Tibial nerve (tissue), 4 donors: ENCODE results near the gene ZNF628. TPM values are rescaled to one million over a fixed set of nuclear protein-coding genes. Genes with fewer than 3 reads are reported as not detected.
A peak's percentile ranks its signal among the peaks of the same experiment; 100 is the strongest.

Experiments used
- DNase-seq, 2 donors: peaks; one replicate each; pipeline ENCODE4 v3.0.0-alpha.2; 2019; ENCODE audit warnings: low spot score in 2 of 2
- H3K27ac ChIP-seq, 4 donors: fragments of 200-600 bp; sonication (generic) in 3 of 4; one replicate each; pipeline ENCODE4 v1.5.1; 2017 to 2019; ENCODE audit warnings: mild to moderate bottlenecking in 1 of 4
- H3K27me3 ChIP-seq, 2 donors: fragments of 200-600 bp; sonication (generic) in 1 of 2; one replicate each; pipeline versions ENCODE4 v1.5.1 to v1.6.0; 2017 to 2019
- H3K36me3 ChIP-seq, 3 donors: fragments of 200-600 bp; sonication (generic); one replicate each; pipeline ENCODE4 v1.5.1; 2018 to 2019
- H3K4me1 ChIP-seq, 4 donors: fragments of 200-600 bp; sonication (generic) in 3 of 4; one replicate each; pipeline ENCODE4 v1.5.1; 2017 to 2019
- H3K4me3 ChIP-seq, 4 donors: fragments of 200-600 bp; sonication (generic) in 3 of 4; one replicate each; pipeline ENCODE4 v1.5.1; 2017 to 2019; ENCODE audit warnings: mild to moderate bottlenecking in 1 of 4, moderate library complexity in 1 of 4
- H3K9me3 ChIP-seq, 4 donors: fragments of 200-600 bp; sonication (generic) in 3 of 4; one replicate each; pipeline ENCODE4 v1.5.1; 2017 to 2019
- CTCF ChIP-seq, 5 experiments: fragments of 200-600 bp in 3 of 5; fragments of 450-650 bp in 2 of 5; sonication (generic) in 3 of 5; IDR thresholded peaks; one replicate each; pipeline ENCODE4 v1.5.1; 2016 to 2019; ENCODE audit warnings: antibody characterized with exemption in 5 of 5, mild to moderate bottlenecking in 3 of 5, moderate library complexity in 2 of 5
- EP300 ChIP-seq, 2 donors: sonication (generic); formaldehyde crosslinking; IDR thresholded peaks; one replicate each; pipeline ENCODE4 v1.6.1; 2017; ENCODE audit warnings: antibody characterized with exemption in 2 of 2, mild to moderate bottlenecking in 1 of 2
- POLR2A ChIP-seq, 2 donors: fragments of 450-650 bp; IDR thresholded peaks; one replicate each; pipeline ENCODE4 v1.6.1; 2017; ENCODE audit warnings: antibody characterized with exemption in 2 of 2, mild to moderate bottlenecking in 2 of 2, moderate library complexity in 2 of 2
- WGBS, 2 donors: methylation state at CpG; one replicate each; pipeline ENCODE4 v1.1.5; 2018; 5-methylcytosine and 5-hydroxymethylcytosine counted together
- total RNA-seq, 4 donors: library from RNA; depleted of rRNA; stranded (reverse); fragments of >200 nt; gene quantifications; one replicate each; pipeline ENCODE4 v1.1.0, GENCODE V29; 2016

The ZNF628 gene
- total RNA-seq, 4 donors from 2014 or later: 3.5 to 16.8 (median 4.0) TPM

GRCh38 chr19:55508120-55508519, 31.7 kb downstream of the ZNF628 start:
- Histone ChIP-seq H3K36me3 (peaks cover 0 to 4% (median 0%) of the 10 kb centered on the region in 3 donors), H3K27ac (no peak overlapping the region), H3K4me3 (no peak overlapping the region), H3K4me1 (peaks cover 0 to 11% (median 2%) of the 10 kb centered on the region in 4 donors), H3K9me3 (no peaks in the 10 kb centered on the region), H3K27me3 (no peaks in the 10 kb centered on the region)
- 74 to 77% methylated on average over 10 of the region's 10 CpGs for WGBS, 2 donors
- no peak for DNase-seq
- TF ChIP-seq EP300 (IDR thresholded peaks at IDR 0.05): no peak

- TF ChIP-seq POLR2A (IDR thresholded peaks at IDR 0.05) (peak in 1 of 2 donors; percentile 25), CTCF (IDR thresholded peaks at IDR 0.05) (peak; percentile 86 to 97 (median 93)), EP300 (IDR thresholded peaks at IDR 0.05) (peak; percentile 49 to 67)
- Histone ChIP-seq H3K4me3 (peak overlapping the region; percentile 33 to 59 (median 48)), H3K27ac (peak overlapping the region; percentile 66 to 93 (median 82)), H3K36me3 (peaks cover 0 to 11% (median 0%) of the 10 kb centered on the region in 3 donors), H3K9me3 (no peaks in the 10 kb centered on the region), H3K27me3 (no peaks in the 10 kb centered on the region), H3K4me1 (peaks cover 0 to 18% (median 0%) of the 10 kb centered on the region in 4 donors)
- WGBS, 2 donors: 11% methylated on average over 39 to 41 of the region's 61 CpGs
- peak; percentile 89 to 92 for DNase-seq
Observed at GRCh38 chr19:55516878-55517620, 40.6 kb downstream of the ZNF628 start.

GRCh38 chr19:55519451-55520311, 43.3 kb downstream of the ZNF628 start:
- Histone ChIP-seq H3K36me3 (peaks cover 0 to 3% (median 0%) of the 10 kb centered on the region in 3 donors), H3K27me3 (peaks cover 0 to 7% of the 10 kb centered on the region in 2 donors), H3K4me1 (peaks cover 0 to 18% (median 0%) of the 10 kb centered on the region in 4 donors), H3K4me3 (no peak overlapping the region), H3K27ac (no peak overlapping the region), H3K9me3 (no peaks in the 10 kb centered on the region)
- TF ChIP-seq POLR2A (IDR thresholded peaks at IDR 0.05) (no peak), CTCF (IDR thresholded peaks at IDR 0.05) (no peak), EP300 (IDR thresholded peaks at IDR 0.05) (no peak)
- no peak for DNase-seq
- 89 to 90% methylated on average over 10 of the region's 10 CpGs for WGBS, 2 donors

- H3K27me3 ChIP-seq: peaks cover 0 to 14% of the 10 kb centered on the region in 2 donors
- no peak overlapping the region for H3K27ac ChIP-seq
- peaks cover 0 to 19% (median 0%) of the 10 kb centered on the region in 4 donors for H3K4me1 ChIP-seq
- WGBS, 2 donors: 64 to 73% methylated on average over 13 to 14 of the region's 14 CpGs
- no peak for DNase-seq
- H3K36me3 ChIP-seq: no peaks in the 10 kb centered on the region
- TF ChIP-seq POLR2A (IDR thresholded peaks at IDR 0.05): no peak
- TF ChIP-seq CTCF (IDR thresholded peaks at IDR 0.05): no peak
- TF ChIP-seq EP300 (IDR thresholded peaks at IDR 0.05): no peak
- H3K4me3 ChIP-seq: no peak overlapping the region
- no peaks in the 10 kb centered on the region for H3K9me3 ChIP-seq
Observed at GRCh38 chr19:55520691-55521292, 44.4 kb downstream of the ZNF628 start.

GRCh38 chr19:55525289-55526101, 49.1 kb downstream of the ZNF628 start:
- no peak for TF ChIP-seq POLR2A (IDR thresholded peaks at IDR 0.05)
- no peak for TF ChIP-seq EP300 (IDR thresholded peaks at IDR 0.05)
- TF ChIP-seq CTCF (IDR thresholded peaks at IDR 0.05): no peak
- no peak overlapping the region for H3K4me3 ChIP-seq
- WGBS, 2 donors: 29 to 50% methylated on average over 24 to 27 of the region's 29 CpGs
- H3K36me3 ChIP-seq: no peaks in the 10 kb centered on the region
- peaks cover 0 to 18% (median 0%) of the 10 kb centered on the region in 4 donors for H3K4me1 ChIP-seq
- no peak for DNase-seq
- H3K27me3 ChIP-seq: peaks cover 0 to 41% of the 10 kb centered on the region in 2 donors
- H3K9me3 ChIP-seq: no peaks in the 10 kb centered on the region
- H3K27ac ChIP-seq: no peak overlapping the region
